ENCODE measurements around the gene PIK3AP1.

DNA sequence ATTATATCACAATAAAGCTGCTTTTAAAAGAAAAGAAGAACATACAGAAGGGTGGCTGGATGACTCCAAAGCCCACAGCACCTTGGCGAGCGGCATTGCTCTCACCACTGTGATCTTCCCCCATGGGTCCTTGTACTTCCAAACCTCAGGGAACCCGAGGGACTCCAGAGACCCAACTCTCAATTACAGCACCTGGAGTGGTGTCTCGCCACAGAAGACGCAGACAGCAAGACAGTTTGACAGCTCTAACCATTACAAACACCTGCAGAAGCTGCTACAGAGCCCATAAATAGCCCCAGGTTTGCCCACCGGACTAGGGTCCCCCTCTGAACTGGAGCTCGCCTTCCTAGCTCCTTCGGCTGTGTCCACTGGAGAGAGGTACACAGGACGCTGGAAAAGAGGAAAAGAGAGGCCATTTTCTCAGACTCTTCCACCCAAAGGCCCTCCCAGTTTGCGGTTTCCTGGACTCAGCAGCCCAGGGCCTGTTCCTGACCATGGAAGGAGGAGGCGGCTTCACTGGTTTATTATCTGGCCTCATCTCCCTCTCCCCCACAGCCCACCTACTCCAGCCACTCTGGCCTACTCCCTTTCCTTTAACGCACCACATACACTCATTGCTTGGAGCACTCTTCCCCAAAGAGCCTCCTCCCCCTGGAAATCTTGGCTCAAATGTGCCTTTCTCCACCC, 1.9 kb downstream of the PIK3AP1 start:
- TF ChIP-seq, protein P1, sequence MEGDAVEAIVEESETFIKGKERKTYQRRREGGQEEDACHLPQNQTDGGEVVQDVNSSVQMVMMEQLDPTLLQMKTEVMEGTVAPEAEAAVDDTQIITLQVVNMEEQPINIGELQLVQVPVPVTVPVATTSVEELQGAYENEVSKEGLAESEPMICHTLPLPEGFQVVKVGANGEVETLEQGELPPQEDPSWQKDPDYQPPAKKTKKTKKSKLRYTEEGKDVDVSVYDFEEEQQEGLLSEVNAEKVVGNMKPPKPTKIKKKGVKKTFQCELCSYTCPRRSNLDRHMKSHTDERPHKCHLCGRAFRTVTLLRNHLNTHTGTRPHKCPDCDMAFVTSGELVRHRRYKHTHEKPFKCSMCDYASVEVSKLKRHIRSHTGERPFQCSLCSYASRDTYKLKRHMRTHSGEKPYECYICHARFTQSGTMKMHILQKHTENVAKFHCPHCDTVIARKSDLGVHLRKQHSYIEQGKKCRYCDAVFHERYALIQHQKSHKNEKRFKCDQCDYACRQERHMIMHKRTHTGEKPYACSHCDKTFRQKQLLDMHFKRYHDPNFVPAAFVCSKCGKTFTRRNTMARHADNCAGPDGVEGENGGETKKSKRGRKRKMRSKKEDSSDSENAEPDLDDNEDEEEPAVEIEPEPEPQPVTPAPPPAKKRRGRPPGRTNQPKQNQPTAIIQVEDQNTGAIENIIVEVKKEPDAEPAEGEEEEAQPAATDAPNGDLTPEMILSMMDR (conservative IDR thresholded peaks at IDR 0.05), result no peak
- no peak for TF ChIP-seq EZH2 (IDR thresholded peaks at IDR 0.05; ENCODE audit: low read depth)
